OCI-LY3 (cell line): ENCODE results near the gene HSBP1L1.

Experiments
- H2AFZ ChIP-seq: fragments of 200-600, 300-600 bp; shearing (Covaris generic); 2 replicates; pipeline ENCODE4 v1.6.0; 2014; ENCODE audit warnings: antibody characterized with exemption, low read depth, low read length
- H3K27ac ChIP-seq: fragments of 200-600, 300-600 bp; sonication (generic); 2 replicates; pipeline ENCODE4 v1.5.1; 2014; ENCODE audit warnings: mild to moderate bottlenecking, low read length, moderate library complexity, mixed read lengths
- H3K27me3 ChIP-seq: fragments of 200-600, 300-600 bp; sonication (generic); 2 replicates; pipeline ENCODE4 v1.6.1; 2014; ENCODE audit warnings: low read depth, low read length, mixed read lengths
- H3K36me3 ChIP-seq: fragments of 200-600, 300-600 bp; sonication (generic); replicated peaks from 2 replicates; pipeline ENCODE3; 2014; ENCODE audit warnings: low read depth, low read length, mixed read lengths
- H3K4me1 ChIP-seq: fragments of 300-600, 200-600 bp; sonication (generic); 2 replicates; pipeline ENCODE4 v1.6.1; 2014; ENCODE audit warnings: low read length, mixed read lengths
- H3K4me2 ChIP-seq: fragments of 200-600, 300-600 bp; sonication (generic); 2 replicates; pipeline ENCODE4 v1.6.1; 2014; ENCODE audit warnings: low read length, mixed read lengths
- H3K4me3 ChIP-seq: fragments of 300-600, 200-600 bp; sonication (generic); 2 replicates; pipeline ENCODE4 v1.5.1; 2014; ENCODE audit warnings: antibody characterized with exemption, mild to moderate bottlenecking, low read length, moderate library complexity
- H3K79me2 ChIP-seq: fragments of 300-600, 200-600 bp; shearing (Covaris generic); 2 replicates; pipeline ENCODE4 v1.6.1; 2014; ENCODE audit warnings: mild to moderate bottlenecking, low read length, mixed read lengths
- H3K9ac ChIP-seq: fragments of 300-600, 200-600 bp; shearing (Covaris generic); 2 replicates; pipeline ENCODE4 v1.6.0; 2014; ENCODE audit warnings: mild to moderate bottlenecking, low read length, moderate library complexity
- H3K9me3 ChIP-seq: fragments of 200-600, 300-600 bp; shearing (Covaris generic); 2 replicates; pipeline ENCODE4 v1.6.1; 2014; ENCODE audit warnings: low read length, mixed read lengths; ENCODE audit not compliant: insufficient read depth
- H4K20me1 ChIP-seq: fragments of 200-600, 300-600 bp; sonication (generic); 2 replicates; pipeline ENCODE4 v1.6.1; 2016; ENCODE audit warnings: low read length, mixed read lengths; ENCODE audit not compliant: insufficient read depth
- CTCF ChIP-seq: fragments of 200-600, 300-600 bp; sonication (generic); IDR thresholded peaks from 2 replicates; pipeline ENCODE4 v1.5.1; 2014; ENCODE audit warnings: antibody characterized with exemption, low read length, low read depth
- EZH2phosphoT487 ChIP-seq: fragments of 200-600 bp; shearing (Covaris generic); IDR thresholded peaks from 2 replicates; pipeline ENCODE4 v1.6.1; 2018; ENCODE audit warnings: antibody characterized with exemption, mixed run types, low read depth

The HSBP1L1 gene

GRCh38 chr18:79935499-79935898, 28.9 kb upstream of the HSBP1L1 start:
- H3K4me1 ChIP-seq = no peaks in the 10 kb centered on the region
- peaks cover 85% of the 10 kb centered on the region for H3K36me3 ChIP-seq
- no peak overlapping the region for H3K27ac ChIP-seq
- no peaks in the 10 kb centered on the region for H3K27me3 ChIP-seq
- no peak overlapping the region for H2AFZ ChIP-seq
- H3K79me2 ChIP-seq = peaks cover 81% of the 10 kb centered on the region
- no peak overlapping the region for H3K9ac ChIP-seq
- no peak overlapping the region for H3K4me3 ChIP-seq
- no peak overlapping the region for H3K4me2 ChIP-seq
- peaks cover 38% of the 10 kb centered on the region for H4K20me1 ChIP-seq
- TF ChIP-seq CTCF (no peak), EZH2phosphoT487 (no peak)
- peaks cover 28% of the 10 kb centered on the region; the same call in 1 of the 2 replicates for H3K9me3 ChIP-seq

GRCh38 chr18:79935925-79936324, 28.5 kb upstream of the HSBP1L1 start:
- Histone ChIP-seq H3K9ac (no peak overlapping the region), H3K27ac (no peak overlapping the region), H3K4me3 (no peak overlapping the region), H3K9me3 (peaks cover 26% of the 10 kb centered on the region; the same call in 1 of the 2 replicates), H3K79me2 (peaks cover 85% of the 10 kb centered on the region), H3K4me1 (no peaks in the 10 kb centered on the region), H2AFZ (no peak overlapping the region), H3K36me3 (peaks cover 86% of the 10 kb centered on the region), H3K27me3 (no peaks in the 10 kb centered on the region), H3K4me2 (no peak overlapping the region), H4K20me1 (peaks cover 43% of the 10 kb centered on the region)
- no peak for TF ChIP-seq CTCF
- no peak for TF ChIP-seq EZH2phosphoT487

- Histone ChIP-seq H3K4me1 (no peaks in the 10 kb centered on the region), H2AFZ (no peak overlapping the region), H3K9me3 (peaks cover 19% of the 10 kb centered on the region; the same call in 1 of the 2 replicates), H4K20me1 (peaks cover 50% of the 10 kb centered on the region), H3K9ac (no peak overlapping the region), H3K27ac (no peak overlapping the region), H3K4me2 (no peak overlapping the region), H3K27me3 (no peaks in the 10 kb centered on the region), H3K4me3 (no peak overlapping the region), H3K36me3 (peaks cover 86% of the 10 kb centered on the region), H3K79me2 (peaks cover 86% of the 10 kb centered on the region)
- TF ChIP-seq CTCF (no peak), EZH2phosphoT487 (no peak)
Observed at GRCh38 chr18:79936641-79937040, 27.8 kb upstream of the HSBP1L1 start.

- peaks cover 87% of the 10 kb centered on the region for H3K36me3 ChIP-seq
Observed at GRCh38 chr18:79937103-79937860, 27.2 kb upstream of the HSBP1L1 start.

More at GRCh38 chr18:79937103-79937860, 27.2 kb upstream of the HSBP1L1 start:
- Histone ChIP-seq H3K27ac (no peak overlapping the region), H3K4me3 (no peak overlapping the region), H3K79me2 (peaks cover 91% of the 10 kb centered on the region), H4K20me1 (peaks cover 56% of the 10 kb centered on the region), H3K27me3 (no peaks in the 10 kb centered on the region), H2AFZ (no peak overlapping the region), H3K9me3 (peaks cover 15% of the 10 kb centered on the region; the same call in 1 of the 2 replicates), H3K9ac (no peak overlapping the region), H3K4me2 (no peak overlapping the region), H3K4me1 (no peaks in the 10 kb centered on the region)
- TF ChIP-seq CTCF = no peak
- no peak for TF ChIP-seq EZH2phosphoT487
